GM12878 (cell line): ENCODE measurements around the gene PLEKHN1. TPM values are rescaled to one million over a fixed set of nuclear protein-coding genes. Genes with fewer than 3 reads are reported as not detected.
A peak's percentile ranks its signal among the peaks of the same experiment; 100 is the strongest.

Experiments used
- BACH1 ChIP-seq: fragments of 450-650 bp; IDR thresholded peaks from 2 replicates; pipeline ENCODE4 v1.6.1; 2017; ENCODE audit warnings: mild to moderate bottlenecking, borderline replicate concordance
- CBX3 ChIP-seq: fragments of 200-600 bp; sonication (generic); IDR thresholded peaks from 2 replicates; pipeline ENCODE4 v1.6.1; 2016; ENCODE audit warnings: low read depth, borderline replicate concordance
- CHD2 ChIP-seq: IDR thresholded peaks from 2 replicates; pipeline ENCODE4 v1.6.1; 2011; ENCODE audit warnings: low read depth, low read length, improper control_type of control experiment, borderline replicate concordance
- E2F4 ChIP-seq: IDR thresholded peaks from 2 replicates; pipeline ENCODE4 v1.6.1; 2012; ENCODE audit warnings: low read depth, low read length, improper control_type of control experiment
- EED ChIP-seq: sonication (generic); IDR thresholded peaks from 2 replicates; pipeline ENCODE4 v1.6.1; 2016; ENCODE audit warnings: antibody characterized with exemption, low read depth
- ELK1 ChIP-seq: IDR thresholded peaks from 2 replicates; pipeline ENCODE4 v1.6.1; 2012; ENCODE audit warnings: low read depth, low read length, improper control_type of control experiment
- EZH2 ChIP-seq: IDR thresholded peaks from 2 replicates; pipeline ENCODE4 v1.6.1; 2012; ENCODE audit warnings: low read depth, mild to moderate bottlenecking, control low read depth, inconsistent platforms, low read length, borderline replicate concordance; ENCODE audit not compliant: control insufficient read depth
- HDGF ChIP-seq: fragments of 450-650 bp; IDR thresholded peaks from 2 replicates; pipeline ENCODE4 v1.6.1; 2016; ENCODE audit warnings: antibody characterized with exemption
- HSF1 ChIP-seq: fragments of 150-350 bp; IDR thresholded peaks from 2 replicates; pipeline ENCODE4 v1.6.1; 2014; ENCODE audit warnings: mild to moderate bottlenecking, low read depth, low read length
- LARP7 ChIP-seq: fragments of 450-650 bp; IDR thresholded peaks from 2 replicates; pipeline ENCODE4 v1.6.1; 2017; ENCODE audit warnings: mild to moderate bottlenecking
- PAX5 ChIP-seq: IDR thresholded peaks from 2 replicates; pipeline ENCODE4 v1.6.1; 2011; ENCODE audit warnings: low read depth, low read length, borderline replicate concordance
- POLR2A ChIP-seq: IDR thresholded peaks from 2 replicates; pipeline ENCODE4 v1.6.1; 2011; ENCODE audit warnings: low read depth, mild to moderate bottlenecking, low read length
- POLR2AphosphoS5 ChIP-seq: IDR thresholded peaks from 2 replicates; pipeline ENCODE4 v1.6.1; 2011; ENCODE audit warnings: mild to moderate bottlenecking, low read length, inconsistent platforms
- RAD21 ChIP-seq: IDR thresholded peaks from 2 replicates; pipeline ENCODE4 v1.6.1; 2011; ENCODE audit warnings: mild to moderate bottlenecking, low read depth, low read length, moderate library complexity; ENCODE audit not compliant: insufficient read depth
- RELB ChIP-seq: fragments of 450-650 bp; IDR thresholded peaks from 2 replicates; pipeline ENCODE4 v1.6.1; 2017; ENCODE audit warnings: low read depth, mild to moderate bottlenecking, moderate library complexity
- SPI1 ChIP-seq: IDR thresholded peaks from 2 replicates; pipeline ENCODE4 v1.6.1; 2011; ENCODE audit warnings: low read depth, mild to moderate bottlenecking, low read length, moderate library complexity, borderline replicate concordance; ENCODE audit not compliant: insufficient read depth
- TBL1XR1 ChIP-seq: IDR thresholded peaks from 2 replicates; pipeline ENCODE4 v1.6.1; 2012; ENCODE audit warnings: low read depth, low read length, improper control_type of control experiment
- USF1 ChIP-seq: IDR thresholded peaks from 2 replicates; pipeline ENCODE4 v1.6.1; 2011; ENCODE audit warnings: borderline replicate concordance, low read depth, mild to moderate bottlenecking, moderate library complexity, mixed read lengths, low read length; ENCODE audit not compliant: insufficient read depth; ENCODE audit errors: extremely low read length
- ZNF592 ChIP-seq: fragments of 450-650 bp; IDR thresholded peaks from 2 replicates; pipeline ENCODE4 v1.6.1; 2017; ENCODE audit warnings: mild to moderate bottlenecking, moderate library complexity
- polyA plus RNA-seq, 11 experiments: library from polyadenylated mRNA; depleted of rRNA in 4 of 11; unstranded in 6 of 11; stranded (reverse) in 5 of 11; fragments of >200 nt; fragmentation: Nextera tagmentation in 4 of 11; fragmentation: Illumina TruSeq in 1 of 11; extraction: Ambion mirVana in 4 of 11; extraction: Trizol in 1 of 11; gene quantifications; 1 replicate in 1 of 11; 2 replicates in 10 of 11; pipeline versions ENCODE4 v1.2.1 to v1.2.3, GENCODE V29; 2011 to 2016; ENCODE audit warnings: inconsistent platforms in 2 of 11, missing spikeins in 2 of 11, low read depth in 1 of 11
- total RNA-seq, 4 experiments: library from RNA; depleted of rRNA in 3 of 4; stranded (reverse); fragments of >200 nt in 3 of 4; fragmentation: Illumina TruSeq in 1 of 4; extraction: Trizol in 1 of 4; gene quantifications; 2 replicates each; pipeline versions ENCODE4 v1.2.1 to v1.2.3, GENCODE V29; 2013 to 2021

PLEKHN1 gene
- total and polyA plus RNA-seq, 10 of the 15 experiments (the other 5 are each of a cell fraction or from before 2014, with no cell fraction given), result 0.04 to 0.26 (median 0.18) TPM; not detected in 6

- no peak for TF ChIP-seq SPI1
- no peak for TF ChIP-seq RAD21
- TF ChIP-seq PAX5, result no peak
- TF ChIP-seq EZH2, result no peak
- peak; percentile 79 for TF ChIP-seq EED
- TF ChIP-seq ELK1, result peak; percentile 43; the same call in 1 of the 2 replicates
- no peak for TF ChIP-seq CBX3
- TF ChIP-seq POLR2AphosphoS5, result peak; percentile 95
- no peak for TF ChIP-seq E2F4
- TF ChIP-seq USF1, result no peak
- peak; percentile 46; the same call in 1 of the 2 replicates for TF ChIP-seq TBL1XR1
- TF ChIP-seq LARP7, result no peak
- peak; percentile 77 for TF ChIP-seq RELB
- no peak for TF ChIP-seq HSF1
- TF ChIP-seq ZNF592, result no peak
- peak; percentile 51; the same call in 1 of the 2 replicates for TF ChIP-seq CHD2
- TF ChIP-seq BACH1, result no peak
- no peak for TF ChIP-seq HDGF
- peak; percentile 81 for TF ChIP-seq POLR2A
Measured at GRCh38 chr1:1013105-1013921, 47.0 kb downstream of the PLEKHN1 start, which contains the start of gene ISG15 (continued).
